Chondrocyte (in vitro differentiated cells): ENCODE measurements around the gene PTBP2. TPM values are rescaled to one million over a fixed set of nuclear protein-coding genes. Genes with fewer than 3 reads are reported as not detected.

Experiments
- DNase-seq: peaks from one replicate; pipeline ENCODE4 v3.0.0; 2021; ENCODE audit warnings: mixed read lengths, low spot score
- H3K27ac Mint-ChIP-seq: one replicate; pipeline ENCODE4 v1.8.0; 2021; ENCODE audit warnings: mild to moderate bottlenecking, moderate library complexity, mixed read lengths; ENCODE audit not compliant: unreplicated experiment
- H3K27me3 Mint-ChIP-seq: 2 replicates; pipeline ENCODE4 v1.8.0; 2021; ENCODE audit warnings: low read depth, mixed read lengths
- H3K36me3 Mint-ChIP-seq: 2 replicates; pipeline ENCODE4 v1.8.0; 2021; ENCODE audit warnings: low read depth, mixed read lengths
- H3K4me1 Mint-ChIP-seq: 2 replicates; pipeline ENCODE4 v1.8.0; 2021; ENCODE audit warnings: low read depth, mild to moderate bottlenecking, mixed read lengths
- H3K4me3 Mint-ChIP-seq: one replicate; pipeline ENCODE4 v1.8.0; 2021; ENCODE audit warnings: mild to moderate bottlenecking, moderate library complexity, mixed read lengths; ENCODE audit not compliant: unreplicated experiment
- H3K9me3 Mint-ChIP-seq: 2 replicates; pipeline ENCODE4 v1.8.0; 2021; ENCODE audit warnings: low read depth, mixed read lengths
- CTCF ChIP-seq: fragments of 200-600 bp; sonication (generic); IDR thresholded peaks from 2 replicates; pipeline ENCODE4 v1.5.0; 2021; ENCODE audit warnings: antibody characterized with exemption, mild to moderate bottlenecking, moderate library complexity
- total RNA-seq: library from RNA; stranded (reverse); gene quantifications from 3 replicates; pipeline ENCODE4 v1.2.1, GENCODE V29; 2021

PTBP2 gene
- total RNA-seq, 1 donor from 2014 or later: 13.2 TPM

GRCh38 chr1:96764469-96764868 lies 42.9 kb downstream of the PTBP2 start:
- peak overlapping the region; percentile 36 for H3K27ac Mint-ChIP-seq

GRCh38 chr1:96771847-96772246 lies 50.3 kb downstream of the PTBP2 start:
- H3K9me3 Mint-ChIP-seq: no peaks in the 10 kb centered on the region
- peak overlapping the region; percentile 12 for H3K27ac Mint-ChIP-seq
- H3K36me3 Mint-ChIP-seq: peaks cover 18% of the 10 kb centered on the region
- no peak for DNase-seq
- H3K4me1 Mint-ChIP-seq: peaks cover under 1% of the 10 kb centered on the region
- no peaks in the 10 kb centered on the region for H3K27me3 Mint-ChIP-seq
- no peak overlapping the region for H3K4me3 Mint-ChIP-seq
- no peak for TF ChIP-seq CTCF

More at GRCh38 chr1:96764469-96764868, 42.9 kb downstream of the PTBP2 start:
- no peak for DNase-seq
- H3K36me3 Mint-ChIP-seq: peaks cover 12% of the 10 kb centered on the region
- H3K4me1 Mint-ChIP-seq: peaks cover 37% of the 10 kb centered on the region
- no peaks in the 10 kb centered on the region for H3K27me3 Mint-ChIP-seq
- H3K9me3 Mint-ChIP-seq: peaks cover 13% of the 10 kb centered on the region
- TF ChIP-seq CTCF: no peak
- no peak overlapping the region for H3K4me3 Mint-ChIP-seq

- Mint-ChIP-seq H3K9me3 (no peaks in the 10 kb centered on the region), H3K27me3 (no peaks in the 10 kb centered on the region), H3K27ac (no peak overlapping the region), H3K4me3 (no peak overlapping the region), H3K36me3 (peaks cover 18% of the 10 kb centered on the region), H3K4me1 (no peaks in the 10 kb centered on the region)
- DNase-seq: no peak
- no peak for TF ChIP-seq CTCF
Observed at GRCh38 chr1:96772349-96772748, 50.8 kb downstream of the PTBP2 start.

- no peak for DNase-seq
Observed at GRCh38 chr1:96772972-96773371, 51.4 kb downstream of the PTBP2 start.

GRCh38 chr1:96782206-96782605 lies 60.6 kb downstream of the PTBP2 start:
- Mint-ChIP-seq H3K9me3 (no peaks in the 10 kb centered on the region), H3K27me3 (no peaks in the 10 kb centered on the region), H3K4me3 (no peak overlapping the region), H3K4me1 (peaks cover 7% of the 10 kb centered on the region), H3K36me3 (peaks cover 16% of the 10 kb centered on the region), H3K27ac (no peak overlapping the region)
- no peak for DNase-seq
- no peak for TF ChIP-seq CTCF

More at GRCh38 chr1:96772972-96773371, 51.4 kb downstream of the PTBP2 start:
- Mint-ChIP-seq H3K27me3 (no peaks in the 10 kb centered on the region), H3K4me1 (no peaks in the 10 kb centered on the region), H3K9me3 (no peaks in the 10 kb centered on the region), H3K36me3 (peaks cover 18% of the 10 kb centered on the region), H3K4me3 (no peak overlapping the region), H3K27ac (no peak overlapping the region)
- no peak for TF ChIP-seq CTCF
